GM18870 (cell line): Measurements from ENCODE around the gene INSL6.
"Not testable (repeated sequence)": the region's sequence is repeated elsewhere in the genome, so short reads cannot be mapped to it uniquely, and the experiment has no call there.

Experiments used
- ATAC-seq: cut with Tn5 transposase; IDR thresholded peaks from one replicate; pipeline ENCODE4 v1.9.1; 2021; ENCODE audit warnings: moderate library complexity; ENCODE audit not compliant: unreplicated experiment

INSL6 gene

GRCh38 chr9:5185220-5185840 lies at the start of gene INSL6:
TSS of gene INSL6 (minus strand) at chr9:5185639. CDS start at chr9:5185602, 37 bp downstream.
- ATAC-seq = no peak

DNA sequence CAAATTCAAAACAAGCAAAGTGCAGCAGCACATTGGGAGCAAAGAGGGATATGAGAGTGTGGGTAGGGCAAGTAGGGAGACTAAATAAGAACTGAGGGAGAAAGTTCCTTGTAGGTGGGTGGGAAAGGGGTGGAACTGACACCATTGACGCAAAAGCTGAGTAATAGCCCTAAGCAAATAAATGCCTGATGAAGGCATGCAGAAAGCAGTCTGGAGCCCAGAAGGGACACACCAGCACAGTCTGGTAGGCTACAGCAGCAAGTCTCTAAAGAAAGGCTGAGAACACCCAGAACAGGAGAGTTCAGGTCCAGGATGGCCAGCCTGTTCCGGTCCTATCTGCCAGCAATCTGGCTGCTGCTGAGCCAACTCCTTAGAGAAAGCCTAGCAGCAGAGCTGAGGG lies 45.8 kb upstream of the INSL6 start, which contains the start of gene INSL4:
Gene INSL4 (plus strand): TSS at position 208 of the 400 bp plus-strand sequence. CDS start 105 bp downstream, at position 313.
- ATAC-seq = no peak

- no peak for ATAC-seq
Observed at GRCh38 chr9:5230554-5230953, 45.1 kb upstream of the INSL6 start.

- ATAC-seq = no peak
Observed at GRCh38 chr9:5205071-5205470, 19.6 kb upstream of the INSL6 start.

DNA sequence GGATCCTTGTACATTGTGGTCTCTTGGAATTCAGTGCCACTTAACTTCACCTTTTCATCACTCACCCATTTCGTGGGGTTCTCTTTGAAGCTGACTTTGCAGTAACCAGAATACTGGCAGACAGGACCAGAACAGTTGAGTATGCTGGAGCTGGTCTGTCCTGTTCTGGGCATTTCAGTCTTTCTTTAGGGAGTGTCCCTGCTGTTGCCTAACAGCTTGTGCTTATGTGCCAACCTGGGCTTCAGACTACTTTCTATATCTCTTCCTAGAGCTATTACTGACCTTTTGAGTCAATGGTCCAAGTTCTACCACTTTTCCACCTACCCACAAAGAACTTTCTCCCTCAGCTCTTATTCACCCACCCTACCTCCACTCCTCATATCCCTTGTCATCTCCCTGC lies 10.0 kb upstream of the INSL6 start:
- no peak for ATAC-seq

DNA sequence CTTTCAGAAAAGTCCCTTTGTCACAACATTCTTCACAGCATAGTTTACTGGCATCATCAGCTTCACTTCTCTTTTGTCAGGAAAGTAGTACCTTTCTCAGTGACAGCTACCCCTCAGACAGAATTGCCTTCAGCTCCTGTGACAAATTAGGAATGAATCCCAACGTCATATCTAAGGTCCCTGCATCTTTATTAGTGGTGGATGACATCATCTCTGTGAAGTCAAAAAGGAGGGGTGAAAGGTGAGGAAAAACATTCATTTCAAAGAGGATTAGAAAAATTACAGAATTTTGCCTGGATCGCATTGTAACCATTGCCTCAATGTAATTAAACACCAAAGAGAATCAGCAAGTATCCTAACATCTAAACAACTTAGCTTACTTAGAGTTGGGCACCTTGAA lies 7.9 kb upstream of the INSL6 start:
- ATAC-seq = no peak

DNA sequence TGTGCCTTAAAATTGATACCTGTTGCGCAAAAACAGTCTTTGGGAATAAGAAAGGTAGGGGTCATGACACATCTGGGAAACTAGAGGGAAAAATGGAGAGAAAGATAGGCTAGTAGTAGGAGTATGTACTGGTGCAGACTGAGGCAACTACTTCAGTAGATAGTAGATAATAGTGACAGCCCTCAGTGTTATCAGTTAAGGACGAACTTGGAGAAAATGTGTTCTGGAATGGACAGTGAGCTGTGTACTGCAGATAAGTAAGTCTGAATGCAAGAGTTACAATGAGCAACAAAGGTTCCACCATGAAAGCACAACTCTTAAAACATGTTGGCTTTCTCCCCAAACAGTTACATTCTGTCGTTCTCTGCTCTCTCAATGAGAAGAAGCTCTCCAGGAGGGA lies 6.5 kb upstream of the INSL6 start:
- ATAC-seq = no peak

GRCh38 chr9:5188060-5188984 lies 2.9 kb upstream of the INSL6 start:
- ATAC-seq = no peak

DNA sequence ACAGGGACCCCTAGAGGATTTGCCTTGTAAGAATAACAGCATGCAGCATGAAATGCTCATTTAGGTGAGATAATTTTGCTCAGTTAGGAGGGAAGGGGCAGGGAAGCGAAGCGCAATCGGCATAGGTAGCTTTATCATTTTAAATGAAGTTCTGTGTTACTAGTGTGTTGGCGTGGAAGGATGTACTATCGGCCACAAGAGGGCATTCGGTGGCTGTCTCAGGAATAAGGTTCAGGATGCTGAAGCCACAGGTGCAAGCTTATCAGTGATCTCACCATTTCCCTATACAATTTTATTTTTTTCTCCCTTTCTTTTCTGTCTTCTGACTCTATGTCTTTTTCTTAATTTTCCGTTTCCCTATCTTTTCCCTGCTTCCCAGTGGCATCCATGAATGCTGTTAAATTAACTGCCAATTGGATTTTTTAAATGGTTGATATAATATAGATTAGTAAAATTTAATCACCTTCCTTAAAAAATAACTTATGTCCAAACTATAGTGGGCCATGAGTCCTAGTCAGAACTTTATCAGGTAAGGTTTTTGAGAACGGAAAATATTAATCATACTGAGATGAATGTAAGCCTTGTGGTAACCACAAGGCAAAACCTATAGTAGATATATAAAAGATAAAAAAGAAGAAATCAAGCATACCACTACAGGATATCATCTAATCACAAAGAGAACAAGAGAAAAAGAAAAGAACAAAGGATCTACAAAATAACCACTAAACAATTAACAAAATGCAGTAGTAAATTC lies 1.2 kb upstream of the INSL6 start:
- ATAC-seq = no peak

- ATAC-seq = no peak
Observed at GRCh38 chr9:5184776-5185175, 663 bp downstream of the INSL6 start.

- ATAC-seq = not testable (repeated sequence)
Observed at GRCh38 chr9:5180631-5181030, 4.8 kb downstream of the INSL6 start.

- no peak for ATAC-seq
Observed at GRCh38 chr9:5178126-5178805, 7.2 kb downstream of the INSL6 start.

DNA sequence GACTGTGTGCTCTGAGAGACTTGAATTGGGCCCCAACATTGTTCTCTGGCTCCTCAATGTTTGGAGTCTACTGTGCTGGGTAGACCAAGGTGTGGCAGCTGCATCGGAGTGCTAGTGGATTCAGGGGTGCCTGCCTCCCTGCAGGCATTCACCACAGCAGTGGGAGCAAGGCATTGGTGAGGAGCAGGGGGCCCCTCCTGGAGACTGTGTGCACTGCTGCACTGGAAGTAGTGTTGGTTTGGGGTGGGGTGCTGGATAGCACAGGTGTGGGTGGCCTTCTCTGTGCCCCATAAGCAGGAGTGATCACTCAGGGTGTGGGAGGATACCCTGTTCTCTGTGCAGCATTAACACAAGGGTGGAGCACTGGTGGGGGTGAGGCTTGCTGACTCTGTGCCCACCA lies 39.2 kb downstream of the INSL6 start:
- no peak for ATAC-seq

DNA sequence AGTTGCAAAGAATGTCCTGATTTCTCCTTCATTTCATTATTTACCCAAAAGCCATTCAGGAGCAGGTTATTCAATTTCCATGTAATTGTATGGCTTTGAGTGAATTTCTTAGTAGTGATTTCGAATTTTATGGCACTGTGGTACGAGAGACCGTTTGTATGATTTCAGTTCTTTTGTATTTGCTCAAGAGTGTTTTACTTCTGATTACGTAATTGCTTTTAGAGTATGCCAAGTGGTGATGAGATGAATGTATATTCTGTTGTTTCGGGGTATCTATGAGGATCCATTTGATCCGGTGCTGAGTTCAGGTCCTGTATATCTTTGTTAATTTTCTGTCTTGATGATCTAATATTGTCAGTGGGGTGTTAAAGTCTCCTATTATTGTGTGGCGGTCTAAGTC lies 41.2 kb downstream of the INSL6 start:
- no peak for ATAC-seq

GRCh38 chr9:5140151-5140550 lies 45.3 kb downstream of the INSL6 start:
- ATAC-seq = no peak

DNA sequence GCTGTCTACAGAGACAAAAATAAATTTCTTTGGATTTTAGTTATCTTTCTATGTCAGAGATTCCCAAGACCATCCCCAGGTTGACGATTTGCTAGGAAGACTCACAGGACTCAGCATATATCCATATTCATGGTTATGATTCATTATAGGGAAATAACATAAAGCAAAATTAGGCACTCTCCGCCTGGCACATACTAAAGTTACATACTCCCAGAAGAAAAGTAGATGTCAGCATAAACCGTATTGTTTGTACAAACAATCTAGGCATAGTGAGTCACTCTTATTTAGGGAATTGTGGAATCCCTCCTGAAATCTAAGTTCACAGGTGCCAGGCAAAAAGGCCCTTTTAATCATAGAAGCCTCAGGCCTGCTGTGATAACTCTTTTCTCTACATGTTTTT lies 62.9 kb downstream of the INSL6 start:
- no peak for ATAC-seq

- no peak for ATAC-seq
Observed at GRCh38 chr9:5122116-5122515, 63.3 kb downstream of the INSL6 start.

- ATAC-seq = no peak
Observed at GRCh38 chr9:5113994-5114748, 71.3 kb downstream of the INSL6 start.
